M059J (cell line): ENCODE measurements around the gene ALDH7A1. TPM values are rescaled to one million over a fixed set of nuclear protein-coding genes. Genes with fewer than 3 reads are reported as not detected.
"Not testable (repeated sequence)": the region's sequence is repeated elsewhere in the genome, so short reads cannot be mapped to it uniquely, and the experiment has no call there.

Experiments used
- DNase-seq: peaks from one replicate; pipeline ENCODE4 v3.0.0-alpha.2; 2012; ENCODE audit warnings: low read depth
- total RNA-seq: library from RNA; depleted of rRNA; stranded (reverse); fragments of >200 nt; shearing (Covaris generic); gene quantifications from 2 replicates; pipeline ENCODE4 v1.2.3, GENCODE V29; 2014

ALDH7A1 gene
- total RNA-seq, 1 experiment from 2014 or later: 30.3 TPM

GRCh38 chr5:126595486-126596083, 566 bp upstream of the ALDH7A1 start:
- DNase-seq: no peak

GRCh38 chr5:126591549-126591948, 3.5 kb downstream of the ALDH7A1 start:
- DNase-seq: no peak

GRCh38 chr5:126589536-126590297, 5.3 kb downstream of the ALDH7A1 start:
- DNase-seq: no peak

- DNase-seq: no peak
Observed at GRCh38 chr5:126587551-126588390, 7.2 kb downstream of the ALDH7A1 start.

- no peak for DNase-seq
Observed at GRCh38 chr5:126583761-126584160, 11.3 kb downstream of the ALDH7A1 start.

GRCh38 chr5:126579716-126580115, 15.3 kb downstream of the ALDH7A1 start:
- DNase-seq: no peak

GRCh38 chr5:126577415-126577814, 17.6 kb downstream of the ALDH7A1 start:
- DNase-seq: no peak

GRCh38 chr5:126576974-126577373, 18.0 kb downstream of the ALDH7A1 start:
- DNase-seq: no peak

- no peak for DNase-seq
Observed at GRCh38 chr5:126575644-126576043, 19.4 kb downstream of the ALDH7A1 start.

GRCh38 chr5:126568206-126568755, 26.7 kb downstream of the ALDH7A1 start:
- no peak for DNase-seq

GRCh38 chr5:126562823-126563222, 32.2 kb downstream of the ALDH7A1 start:
- DNase-seq: no peak

GRCh38 chr5:126561908-126562307, 33.1 kb downstream of the ALDH7A1 start:
- no peak for DNase-seq

- DNase-seq: not testable (repeated sequence)
Observed at GRCh38 chr5:126555101-126555500, 39.9 kb downstream of the ALDH7A1 start.

GRCh38 chr5:126552614-126553013, 42.4 kb downstream of the ALDH7A1 start:
- DNase-seq: peak; percentile 20

- DNase-seq: peak; percentile 34
Observed at GRCh38 chr5:126544087-126544740, 50.8 kb downstream of the ALDH7A1 start.

- DNase-seq: no peak
Observed at GRCh38 chr5:126543660-126544059, 51.4 kb downstream of the ALDH7A1 start.

- DNase-seq: no peak
Observed at GRCh38 chr5:126543009-126543408, 52.0 kb downstream of the ALDH7A1 start.

- DNase-seq: no peak
Observed at GRCh38 chr5:126542441-126542840, 52.6 kb downstream of the ALDH7A1 start.

GRCh38 chr5:126540631-126541030, 54.4 kb downstream of the ALDH7A1 start:
- DNase-seq: no peak

GRCh38 chr5:126538579-126538978, 56.4 kb downstream of the ALDH7A1 start:
- no peak for DNase-seq

GRCh38 chr5:126536874-126537273, 58.1 kb downstream of the ALDH7A1 start:
- DNase-seq: no peak
